ENCODE measurements around the gene RBP2.
A peak's percentile ranks its signal among the peaks of the same experiment; 100 is the strongest.

RBP2 gene

GRCh38 chr3:139518926-139519842 is 42.9 kb upstream of the RBP2 start:
- Histone ChIP-seq H3K18ac (ENCODE audit: low read depth in 1 of 2, low read length in 2 of 2) (no peak overlapping the region), H3K4me2 (ENCODE audit: low read length, poor library complexity, severe bottlenecking) (no peak overlapping the region), H3K23ac (ENCODE audit: low read length in 2 of 2) (no peak overlapping the region), H2BK15ac (ENCODE audit: low read depth, poor library complexity, severe bottlenecking) (no peak overlapping the region), H4K91ac (ENCODE audit: low read length) (no peak overlapping the region), H3K4me3 (ENCODE audit: insufficient read depth in 1 of 2, low read depth in 1 of 2, low read length in 2 of 2) (no peak overlapping the region), H3K27ac (ENCODE audit: low read length, poor library complexity, severe bottlenecking) (no peak overlapping the region), H2BK120ac (ENCODE audit: low read depth, low read length) (no peak overlapping the region), H3K9ac (ENCODE audit: low read length) (no peak overlapping the region), H3K36me3 (ENCODE audit: control insufficient read depth in 1 of 2, insufficient read depth in 2 of 2, low read depth in 1 of 2, low read length in 2 of 2) (no peaks in the 10 kb centered on the region), H3K9me3 (ENCODE audit: control insufficient read depth, low read length) (no peaks in the 10 kb centered on the region), H3K14ac (ENCODE audit: low read length in 2 of 2) (no peak overlapping the region), H4K8ac (ENCODE audit: low read length) (no peak overlapping the region), H3K79me1 (replicated peaks; ENCODE audit: low read length, poor library complexity, severe bottlenecking) (no peaks in the 10 kb centered on the region), H2AK5ac (ENCODE audit: low read length, severe bottlenecking) (no peak overlapping the region), H2BK5ac (ENCODE audit: low read depth, low read length, poor library complexity, severe bottlenecking) (no peak overlapping the region), H2BK12ac (ENCODE audit: low read length in 2 of 2) (no peak overlapping the region), H3K27me3 (ENCODE audit: control insufficient read depth in 1 of 2, insufficient read depth in 1 of 2, low read length in 2 of 2) (peaks cover 11 to 18% of the 10 kb centered on the region in 2 experiments), H3K4ac (ENCODE audit: low read depth in 1 of 2, low read length in 2 of 2) (no peak overlapping the region), H2AFZ (ENCODE audit: low read depth, low read length) (no peak overlapping the region), H3K4me1 (ENCODE audit: control insufficient read depth, insufficient read depth, low read depth, low read length) (no peaks in the 10 kb centered on the region)
- WGBS: 82% methylated on average over 8 of the region's 9 CpGs
- no peak for DNase-seq

DNA sequence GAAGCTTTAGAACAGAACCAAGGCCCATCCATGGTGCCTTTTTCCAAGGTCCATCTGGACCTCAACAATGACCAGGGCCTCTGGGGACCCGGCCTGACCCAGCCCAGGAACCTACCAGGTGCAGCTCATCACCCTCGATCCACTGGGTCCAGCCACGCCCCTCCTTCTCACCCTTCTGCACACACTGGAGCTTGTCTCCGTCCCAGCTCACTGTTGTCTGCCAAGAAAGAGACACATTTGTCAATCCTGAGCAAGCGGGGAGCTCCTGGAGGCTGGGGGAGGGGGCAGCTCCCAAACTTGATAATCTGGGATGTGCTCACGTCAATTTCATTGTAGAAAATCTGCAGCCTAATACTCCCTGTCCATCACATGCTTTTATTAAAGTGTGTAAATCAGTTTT is 42.0 kb upstream of the RBP2 start:
- Histone ChIP-seq H3K4me2 (ENCODE audit: low read length, poor library complexity, severe bottlenecking) (no peak overlapping the region), H3K18ac (ENCODE audit: low read depth in 1 of 2, low read length in 2 of 2) (no peak overlapping the region), H2BK120ac (ENCODE audit: low read depth, low read length) (no peak overlapping the region), H3K4me3 (ENCODE audit: insufficient read depth in 1 of 2, low read depth in 1 of 2, low read length in 2 of 2) (no peak overlapping the region), H2BK15ac (ENCODE audit: low read depth, poor library complexity, severe bottlenecking) (no peak overlapping the region), H4K91ac (ENCODE audit: low read length) (no peak overlapping the region), H3K23ac (ENCODE audit: low read length in 2 of 2) (no peak overlapping the region), H2AK5ac (ENCODE audit: low read length, severe bottlenecking) (no peak overlapping the region), H3K14ac (ENCODE audit: low read length in 2 of 2) (no peak overlapping the region), H3K36me3 (ENCODE audit: control insufficient read depth in 1 of 2, insufficient read depth in 2 of 2, low read depth in 1 of 2, low read length in 2 of 2) (no peaks in the 10 kb centered on the region), H2BK12ac (ENCODE audit: low read length in 2 of 2) (no peak overlapping the region), H3K27ac (ENCODE audit: low read length, poor library complexity, severe bottlenecking) (no peak overlapping the region), H4K8ac (ENCODE audit: low read length) (no peak overlapping the region), H3K4me1 (ENCODE audit: control insufficient read depth, insufficient read depth, low read depth, low read length) (no peaks in the 10 kb centered on the region), H3K9ac (ENCODE audit: low read length) (no peak overlapping the region), H3K79me1 (replicated peaks; ENCODE audit: low read length, poor library complexity, severe bottlenecking) (no peaks in the 10 kb centered on the region), H2BK5ac (ENCODE audit: low read depth, low read length, poor library complexity, severe bottlenecking) (no peak overlapping the region), H3K27me3 (ENCODE audit: control insufficient read depth in 1 of 2, insufficient read depth in 1 of 2, low read length in 2 of 2) (peaks cover 6 to 19% of the 10 kb centered on the region in 2 experiments), H2AFZ (ENCODE audit: low read depth, low read length) (no peak overlapping the region), H3K9me3 (ENCODE audit: control insufficient read depth, low read length) (no peaks in the 10 kb centered on the region), H3K4ac (ENCODE audit: low read depth in 1 of 2, low read length in 2 of 2) (no peak overlapping the region)
- DNase-seq: no peak
- 65% methylated on average over 5 of the region's 6 CpGs for WGBS

- Histone ChIP-seq H4K8ac (ENCODE audit: low read length) (peak overlapping the region; percentile 7), H3K14ac (ENCODE audit: low read length in 2 of 2) (no peak overlapping the region), H3K27ac (ENCODE audit: low read length, poor library complexity, severe bottlenecking) (no peak overlapping the region), H2BK12ac (ENCODE audit: low read length in 2 of 2) (no peak overlapping the region), H3K9me3 (ENCODE audit: control insufficient read depth, low read length) (no peaks in the 10 kb centered on the region), H2AFZ (ENCODE audit: low read depth, low read length) (no peak overlapping the region), H2BK5ac (ENCODE audit: low read depth, low read length, poor library complexity, severe bottlenecking) (no peak overlapping the region), H2BK15ac (ENCODE audit: low read depth, poor library complexity, severe bottlenecking) (no peak overlapping the region), H3K4ac (ENCODE audit: low read depth in 1 of 2, low read length in 2 of 2) (no peak overlapping the region), H3K9ac (ENCODE audit: low read length) (no peak overlapping the region), H3K4me2 (ENCODE audit: low read length, poor library complexity, severe bottlenecking) (no peak overlapping the region), H4K91ac (ENCODE audit: low read length) (no peak overlapping the region), H2BK120ac (ENCODE audit: low read depth, low read length) (no peak overlapping the region), H3K18ac (ENCODE audit: low read depth in 1 of 2, low read length in 2 of 2) (no peak overlapping the region), H2AK5ac (ENCODE audit: low read length, severe bottlenecking) (no peak overlapping the region), H3K23ac (ENCODE audit: low read length in 2 of 2) (no peak overlapping the region), H3K79me1 (replicated peaks; ENCODE audit: low read length, poor library complexity, severe bottlenecking) (no peaks in the 10 kb centered on the region), H3K4me1 (ENCODE audit: control insufficient read depth, insufficient read depth, low read depth, low read length) (no peaks in the 10 kb centered on the region), H3K27me3 (ENCODE audit: control insufficient read depth in 1 of 2, insufficient read depth in 1 of 2, low read length in 2 of 2) (peaks cover 4 to 17% of the 10 kb centered on the region in 2 experiments), H3K36me3 (ENCODE audit: control insufficient read depth in 1 of 2, insufficient read depth in 2 of 2, low read depth in 1 of 2, low read length in 2 of 2) (no peaks in the 10 kb centered on the region), H3K4me3 (ENCODE audit: insufficient read depth in 1 of 2, low read depth in 1 of 2, low read length in 2 of 2) (no peak overlapping the region)
- no peak for DNase-seq
- 100% methylated on average over 4 of the region's 5 CpGs for WGBS
Observed at GRCh38 chr3:139517321-139518065, 41.2 kb upstream of the RBP2 start.

- H3K4me3 ChIP-seq (ENCODE audit: insufficient read depth in 1 of 2, low read depth in 1 of 2, low read length in 2 of 2): no peak overlapping the region
- H4K8ac ChIP-seq (ENCODE audit: low read length): no peak overlapping the region
- no peak overlapping the region for H3K14ac ChIP-seq (ENCODE audit: low read length in 2 of 2)
- no peak overlapping the region for H2AFZ ChIP-seq (ENCODE audit: low read depth, low read length)
- no peak overlapping the region for H3K9ac ChIP-seq (ENCODE audit: low read length)
- no peak overlapping the region for H3K23ac ChIP-seq (ENCODE audit: low read length in 2 of 2)
- H3K4me1 ChIP-seq (ENCODE audit: control insufficient read depth, insufficient read depth, low read depth, low read length): no peaks in the 10 kb centered on the region
- H3K27ac ChIP-seq (ENCODE audit: low read length, poor library complexity, severe bottlenecking): no peak overlapping the region
- DNase-seq: no peak
- H3K27me3 ChIP-seq (ENCODE audit: control insufficient read depth in 1 of 2, insufficient read depth in 1 of 2, low read length in 2 of 2): peaks cover 4 to 23% of the 10 kb centered on the region in 2 experiments
- no peak overlapping the region for H2BK15ac ChIP-seq (ENCODE audit: low read depth, poor library complexity, severe bottlenecking)
- 89% methylated on average over 4 of the region's 4 CpGs for WGBS
- H3K18ac ChIP-seq (ENCODE audit: low read depth in 1 of 2, low read length in 2 of 2): no peak overlapping the region
- H2BK12ac ChIP-seq (ENCODE audit: low read length in 2 of 2): no peak overlapping the region
- no peak overlapping the region for H2BK120ac ChIP-seq (ENCODE audit: low read depth, low read length)
- H3K4me2 ChIP-seq (ENCODE audit: low read length, poor library complexity, severe bottlenecking): no peak overlapping the region
- H3K4ac ChIP-seq (ENCODE audit: low read depth in 1 of 2, low read length in 2 of 2): no peak overlapping the region
- H3K9me3 ChIP-seq (ENCODE audit: control insufficient read depth, low read length): no peaks in the 10 kb centered on the region
- H3K36me3 ChIP-seq (ENCODE audit: control insufficient read depth in 1 of 2, insufficient read depth in 2 of 2, low read depth in 1 of 2, low read length in 2 of 2): no peaks in the 10 kb centered on the region
- H2AK5ac ChIP-seq (ENCODE audit: low read length, severe bottlenecking): no peak overlapping the region
- H4K91ac ChIP-seq (ENCODE audit: low read length): no peak overlapping the region
- no peaks in the 10 kb centered on the region for H3K79me1 ChIP-seq (replicated peaks; ENCODE audit: low read length, poor library complexity, severe bottlenecking)
- H2BK5ac ChIP-seq (ENCODE audit: low read depth, low read length, poor library complexity, severe bottlenecking): no peak overlapping the region
Observed at GRCh38 chr3:139514741-139515140, 38.4 kb upstream of the RBP2 start.

All from mesenchymal stem cell (in vitro differentiated cells and primary cell).